ENCODE data around the gene RACGAP1. TPM values are rescaled to one million over a fixed set of nuclear protein-coding genes. Genes with fewer than 3 reads are reported as not detected.

RACGAP1 gene
- total RNA-seq, 1 experiment from 2014 or later = 147 TPM

DNA sequence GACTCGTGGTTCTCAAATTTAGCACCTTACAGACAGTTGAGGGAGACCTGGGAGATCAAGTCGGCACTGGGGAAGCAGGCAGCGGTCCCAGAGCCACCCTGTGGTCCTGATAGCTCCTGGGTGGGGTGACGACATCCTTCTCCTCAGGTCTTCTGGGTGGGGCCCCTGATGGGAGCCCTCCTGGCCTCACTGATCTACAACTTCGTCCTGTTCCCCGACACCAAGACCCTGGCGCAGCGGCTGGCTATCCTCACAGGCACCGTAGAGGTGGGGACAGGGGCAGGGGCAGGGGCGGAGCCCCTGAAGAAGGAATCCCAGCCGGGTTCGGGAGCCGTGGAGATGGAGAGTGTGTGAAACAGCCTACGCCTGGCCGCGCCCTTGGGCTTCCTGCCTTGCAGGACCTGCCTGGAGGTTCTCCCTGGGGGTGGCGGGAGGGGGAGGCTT, 50.0 kb downstream of the RACGAP1 start:
- H3K36me3 ChIP-seq (ENCODE audit: control insufficient read depth, insufficient read depth, low read length) = no peaks in the 10 kb centered on the region

DNA sequence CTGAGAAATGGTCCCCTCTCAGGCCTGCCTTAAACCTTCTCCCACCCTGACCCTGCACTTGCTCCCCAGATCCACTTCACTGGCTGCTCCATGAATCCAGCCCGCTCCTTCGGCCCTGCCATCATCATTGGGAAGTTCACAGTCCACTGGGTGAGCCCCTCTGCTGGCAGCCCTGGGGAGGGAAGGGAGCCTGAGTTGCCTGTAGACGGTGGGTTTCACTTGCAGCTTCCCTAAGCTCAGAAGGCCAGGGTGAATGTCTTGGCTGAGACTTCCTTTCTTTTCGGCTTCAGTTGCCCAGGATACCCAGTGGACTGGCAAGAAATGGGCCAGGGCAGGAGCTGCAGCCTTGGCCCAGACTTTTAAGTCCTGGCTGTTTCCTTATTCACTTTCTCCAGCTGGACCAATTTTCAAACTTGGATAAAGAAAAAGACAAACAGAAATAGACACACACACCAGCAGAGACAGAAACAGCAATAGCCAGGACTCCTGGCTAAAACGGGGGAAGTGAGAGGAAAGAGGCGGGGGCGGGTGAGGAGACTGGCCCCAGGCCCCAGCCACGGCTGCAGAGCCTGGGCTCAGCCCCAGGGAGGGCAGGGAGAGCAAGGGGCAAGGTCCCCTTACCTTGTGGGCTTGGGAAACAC, 50.5 kb downstream of the RACGAP1 start:
- no peak for TF ChIP-seq TCF7L2 (IDR thresholded peaks at IDR 0.05; ENCODE audit: low read depth, low read length)
- no peak for TF ChIP-seq POLR2AphosphoS5 (IDR thresholded peaks at IDR 0.05; ENCODE audit: low read depth, low read length)
- intact Hi-C loops (cut with micrococcal nuclease; ENCODE audit: unreplicated experiment) = no loop called here
- BruUV-seq (replicated peaks) = no TSS peak
- CTCF ChIA-PET = interaction anchor here (0.5 to 1.0 kb wide), 4 partner anchors 64 to 108 kb away, joined by 3 to 13 read pairs (median 4); no protein-coding TSS in a partner anchor
- in situ Hi-C loops (cut with HindIII; ENCODE audit: low pct_unique_long_range_greater_than_20kb, low sequenced_read_pairs) = no loop called here
- no peak overlapping the region for H3K4me3 ChIP-seq (ENCODE audit: low read depth in 2 of 2, low read length in 2 of 2)
- H3K27ac ChIP-seq (ENCODE audit: low read length) = no peak overlapping the region
- DNase-seq (ENCODE audit: low read depth, low spot score) (no peak), ATAC-seq (no peak)
- no peaks in the 10 kb centered on the region for H3K36me3 ChIP-seq (ENCODE audit: control insufficient read depth, insufficient read depth, low read length)
- peaks cover 17% of the 10 kb centered on the region; the same call in 1 of the 2 replicates for H3K4me1 ChIP-seq (ENCODE audit: control insufficient read depth, insufficient read depth, low read length)
- no peaks in the 10 kb centered on the region for H3K27me3 ChIP-seq (ENCODE audit: control insufficient read depth, insufficient read depth, low read length)
- no peaks in the 10 kb centered on the region for H3K9me3 ChIP-seq (ENCODE audit: control insufficient read depth, insufficient read depth, low read depth, low read length)
- POLR2A ChIA-PET = no interaction called here

More for the DNA sequence above, 50.0 kb downstream of the RACGAP1 start:
- H3K4me3 ChIP-seq (ENCODE audit: low read depth in 2 of 2, low read length in 2 of 2) = no peak overlapping the region
- POLR2A ChIA-PET = no interaction called here
- H3K27ac ChIP-seq (ENCODE audit: low read length) = no peak overlapping the region
- H3K27me3 ChIP-seq (ENCODE audit: control insufficient read depth, insufficient read depth, low read length) = no peaks in the 10 kb centered on the region
- intact Hi-C loops (cut with micrococcal nuclease; ENCODE audit: unreplicated experiment) = no loop called here
- ATAC-seq (no peak), DNase-seq (ENCODE audit: low read depth, low spot score) (no peak)
- CTCF ChIA-PET = no interaction called here
- TF ChIP-seq, protein P1, sequence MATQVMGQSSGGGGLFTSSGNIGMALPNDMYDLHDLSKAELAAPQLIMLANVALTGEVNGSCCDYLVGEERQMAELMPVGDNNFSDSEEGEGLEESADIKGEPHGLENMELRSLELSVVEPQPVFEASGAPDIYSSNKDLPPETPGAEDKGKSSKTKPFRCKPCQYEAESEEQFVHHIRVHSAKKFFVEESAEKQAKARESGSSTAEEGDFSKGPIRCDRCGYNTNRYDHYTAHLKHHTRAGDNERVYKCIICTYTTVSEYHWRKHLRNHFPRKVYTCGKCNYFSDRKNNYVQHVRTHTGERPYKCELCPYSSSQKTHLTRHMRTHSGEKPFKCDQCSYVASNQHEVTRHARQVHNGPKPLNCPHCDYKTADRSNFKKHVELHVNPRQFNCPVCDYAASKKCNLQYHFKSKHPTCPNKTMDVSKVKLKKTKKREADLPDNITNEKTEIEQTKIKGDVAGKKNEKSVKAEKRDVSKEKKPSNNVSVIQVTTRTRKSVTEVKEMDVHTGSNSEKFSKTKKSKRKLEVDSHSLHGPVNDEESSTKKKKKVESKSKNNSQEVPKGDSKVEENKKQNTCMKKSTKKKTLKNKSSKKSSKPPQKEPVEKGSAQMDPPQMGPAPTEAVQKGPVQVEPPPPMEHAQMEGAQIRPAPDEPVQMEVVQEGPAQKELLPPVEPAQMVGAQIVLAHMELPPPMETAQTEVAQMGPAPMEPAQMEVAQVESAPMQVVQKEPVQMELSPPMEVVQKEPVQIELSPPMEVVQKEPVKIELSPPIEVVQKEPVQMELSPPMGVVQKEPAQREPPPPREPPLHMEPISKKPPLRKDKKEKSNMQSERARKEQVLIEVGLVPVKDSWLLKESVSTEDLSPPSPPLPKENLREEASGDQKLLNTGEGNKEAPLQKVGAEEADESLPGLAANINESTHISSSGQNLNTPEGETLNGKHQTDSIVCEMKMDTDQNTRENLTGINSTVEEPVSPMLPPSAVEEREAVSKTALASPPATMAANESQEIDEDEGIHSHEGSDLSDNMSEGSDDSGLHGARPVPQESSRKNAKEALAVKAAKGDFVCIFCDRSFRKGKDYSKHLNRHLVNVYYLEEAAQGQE (IDR thresholded peaks at IDR 0.05; ENCODE audit: insufficient read depth in 1 of 2, low read depth in 2 of 2, low read length in 1 of 2) = no peak
- TF ChIP-seq POLR2AphosphoS5 (IDR thresholded peaks at IDR 0.05; ENCODE audit: low read depth, low read length) = no peak
- TF ChIP-seq, protein P2, sequence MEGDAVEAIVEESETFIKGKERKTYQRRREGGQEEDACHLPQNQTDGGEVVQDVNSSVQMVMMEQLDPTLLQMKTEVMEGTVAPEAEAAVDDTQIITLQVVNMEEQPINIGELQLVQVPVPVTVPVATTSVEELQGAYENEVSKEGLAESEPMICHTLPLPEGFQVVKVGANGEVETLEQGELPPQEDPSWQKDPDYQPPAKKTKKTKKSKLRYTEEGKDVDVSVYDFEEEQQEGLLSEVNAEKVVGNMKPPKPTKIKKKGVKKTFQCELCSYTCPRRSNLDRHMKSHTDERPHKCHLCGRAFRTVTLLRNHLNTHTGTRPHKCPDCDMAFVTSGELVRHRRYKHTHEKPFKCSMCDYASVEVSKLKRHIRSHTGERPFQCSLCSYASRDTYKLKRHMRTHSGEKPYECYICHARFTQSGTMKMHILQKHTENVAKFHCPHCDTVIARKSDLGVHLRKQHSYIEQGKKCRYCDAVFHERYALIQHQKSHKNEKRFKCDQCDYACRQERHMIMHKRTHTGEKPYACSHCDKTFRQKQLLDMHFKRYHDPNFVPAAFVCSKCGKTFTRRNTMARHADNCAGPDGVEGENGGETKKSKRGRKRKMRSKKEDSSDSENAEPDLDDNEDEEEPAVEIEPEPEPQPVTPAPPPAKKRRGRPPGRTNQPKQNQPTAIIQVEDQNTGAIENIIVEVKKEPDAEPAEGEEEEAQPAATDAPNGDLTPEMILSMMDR (IDR thresholded peaks at IDR 0.05) = no peak
- TF ChIP-seq TCF7L2 (IDR thresholded peaks at IDR 0.05; ENCODE audit: low read depth, low read length) = no peak
- TF ChIP-seq SIN3A (IDR thresholded peaks at IDR 0.05; ENCODE audit: borderline replicate concordance, insufficient read depth, low read depth, low read length) = no peak
- in situ Hi-C loops (cut with HindIII; ENCODE audit: low pct_unique_long_range_greater_than_20kb, low sequenced_read_pairs) = no loop called here
- BruUV-seq (replicated peaks) = no TSS peak
- H3K9me3 ChIP-seq (ENCODE audit: control insufficient read depth, insufficient read depth, low read depth, low read length) = no peaks in the 10 kb centered on the region
- peaks cover 17% of the 10 kb centered on the region; the same call in 1 of the 2 replicates for H3K4me1 ChIP-seq (ENCODE audit: control insufficient read depth, insufficient read depth, low read length)

DNA sequence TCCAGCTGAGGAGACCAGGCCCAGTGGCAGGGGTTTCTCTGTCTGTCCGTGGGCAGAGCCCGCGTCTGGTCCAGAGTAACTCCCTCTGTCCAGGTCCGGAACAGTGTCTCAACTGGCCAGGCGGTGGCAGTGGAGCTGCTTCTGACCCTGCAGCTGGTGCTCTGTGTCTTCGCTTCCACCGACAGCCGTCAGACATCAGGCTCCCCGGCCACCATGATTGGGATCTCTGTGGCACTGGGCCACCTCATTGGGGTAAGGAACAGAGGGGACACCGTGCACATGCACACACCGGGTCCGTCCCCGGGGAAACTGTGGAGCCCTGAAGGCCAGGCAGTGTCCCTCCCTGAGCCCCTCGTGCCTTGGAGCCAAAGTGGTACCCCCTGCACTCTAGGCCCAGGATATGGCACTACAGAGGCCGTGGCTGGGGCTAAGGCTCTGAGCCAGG, 51.0 kb downstream of the RACGAP1 start:
- ATAC-seq (peak; percentile 82), DNase-seq (ENCODE audit: low read depth, low spot score) (no peak)
- peaks cover 17% of the 10 kb centered on the region; the same call in 1 of the 2 replicates for H3K4me1 ChIP-seq (ENCODE audit: control insufficient read depth, insufficient read depth, low read length)
- TF ChIP-seq, protein P2 (IDR thresholded peaks at IDR 0.05) = peak; percentile 78
- no peak for TF ChIP-seq POLR2AphosphoS5 (IDR thresholded peaks at IDR 0.05; ENCODE audit: low read depth, low read length)
- no peak for TF ChIP-seq SIN3A (IDR thresholded peaks at IDR 0.05; ENCODE audit: borderline replicate concordance, insufficient read depth, low read depth, low read length)
- BruUV-seq (replicated peaks) = no TSS peak
- H3K27ac ChIP-seq (ENCODE audit: low read length) = no peak overlapping the region
- H3K36me3 ChIP-seq (ENCODE audit: control insufficient read depth, insufficient read depth, low read length) = no peaks in the 10 kb centered on the region
- no peaks in the 10 kb centered on the region for H3K27me3 ChIP-seq (ENCODE audit: control insufficient read depth, insufficient read depth, low read length)
- in situ Hi-C loops (cut with HindIII; ENCODE audit: low pct_unique_long_range_greater_than_20kb, low sequenced_read_pairs) = no loop called here
- no peaks in the 10 kb centered on the region for H3K9me3 ChIP-seq (ENCODE audit: control insufficient read depth, insufficient read depth, low read depth, low read length)
- POLR2A ChIA-PET = no interaction called here
- CTCF ChIA-PET = interaction anchor here (0.5 to 1.0 kb wide), 4 partner anchors 65 to 108 kb away, joined by 3 to 13 read pairs (median 4); no protein-coding TSS in a partner anchor
- intact Hi-C loops (cut with micrococcal nuclease; ENCODE audit: unreplicated experiment) = no loop called here
- no peak overlapping the region for H3K4me3 ChIP-seq (ENCODE audit: low read depth in 2 of 2, low read length in 2 of 2)
